ENCODE results near the gene C2CD2.

- no peak for TF ChIP-seq TAF1 (IDR thresholded peaks at IDR 0.05; ENCODE audit: borderline replicate concordance, insufficient read depth, low read length)
- no peak for TF ChIP-seq POLR2AphosphoS5 (IDR thresholded peaks at IDR 0.05; ENCODE audit: low read depth, low read length)
- no peak for TF ChIP-seq SIN3A (IDR thresholded peaks at IDR 0.05; ENCODE audit: borderline replicate concordance, insufficient read depth, low read length)
- no peak for TF ChIP-seq FOXP2 (optimal IDR thresholded peaks at IDR 0.05; ENCODE audit: borderline replicate concordance, extremely low read depth, extremely low read length, insufficient read depth)
These were observed 11.9 kb downstream of the C2CD2 start for GRCh38 chr21:41941941-41942340.

Data from PFSK-1 (cell line).